Endodermal cell (in vitro differentiated cells): ENCODE data around the gene COL6A1. TPM values are rescaled to one million over a fixed set of nuclear protein-coding genes. Genes with fewer than 3 reads are reported as not detected.

Experiments
- DNase-seq: peaks from one replicate; pipeline ENCODE4 v3.0.0-alpha.2; 2017
- H3K27ac ChIP-seq: 2 replicates; pipeline ENCODE4 v1.5.1; 2013; ENCODE audit warnings: mild to moderate bottlenecking, low read depth, low read length, moderate library complexity
- H3K27me3 ChIP-seq: 2 replicates; pipeline ENCODE4 v1.6.1; 2013; ENCODE audit warnings: mild to moderate bottlenecking, low read length, moderate library complexity; ENCODE audit not compliant: insufficient read depth, control insufficient read depth, poor library complexity, severe bottlenecking
- H3K36me3 ChIP-seq: 2 replicates; pipeline ENCODE4 v1.7.0; 2013; ENCODE audit warnings: mild to moderate bottlenecking, low read length, moderate library complexity; ENCODE audit not compliant: control insufficient read depth, insufficient read depth
- H3K4me1 ChIP-seq: one replicate; pipeline ENCODE4 v1.7.0; 2013; ENCODE audit warnings: low read length; ENCODE audit not compliant: control insufficient read depth, insufficient read depth
- H3K4me3 ChIP-seq: 2 replicates; pipeline ENCODE4 v1.5.1; 2013; ENCODE audit warnings: mild to moderate bottlenecking, low read length, moderate library complexity
- H3K9ac ChIP-seq: 2 replicates; pipeline ENCODE4 v1.6.1; 2013; ENCODE audit warnings: mild to moderate bottlenecking, low read length, moderate library complexity; ENCODE audit not compliant: poor library complexity, severe bottlenecking; ENCODE audit errors: extremely low read depth
- H3K9me3 ChIP-seq: 2 replicates; pipeline ENCODE4 v1.6.1; 2013; ENCODE audit warnings: mild to moderate bottlenecking, low read length, moderate library complexity; ENCODE audit not compliant: control insufficient read depth
- H3K27ac Mint-ChIP-seq: 2 replicates; pipeline ENCODE4 v1.8.0; 2020; ENCODE audit warnings: mixed read lengths
- H3K27me3 Mint-ChIP-seq: 2 replicates; pipeline ENCODE4 v1.8.0; 2021; ENCODE audit warnings: mild to moderate bottlenecking, mixed read lengths; ENCODE audit not compliant: insufficient read depth
- H3K36me3 Mint-ChIP-seq: 2 replicates; pipeline ENCODE4 v1.8.0; 2020; ENCODE audit warnings: low read depth, mixed read lengths
- H3K4me1 Mint-ChIP-seq: 2 replicates; pipeline ENCODE4 v1.8.0; 2020; ENCODE audit warnings: mixed read lengths
- H3K4me3 Mint-ChIP-seq: 2 replicates; pipeline ENCODE4 v1.8.0; 2020; ENCODE audit warnings: mild to moderate bottlenecking, moderate library complexity, mixed read lengths
- H3K9me3 Mint-ChIP-seq: 2 replicates; pipeline ENCODE4 v1.8.0; 2020; ENCODE audit warnings: mild to moderate bottlenecking, mixed read lengths
- CTCF ChIP-seq: fragments of 200-600 bp; sonication (generic); conservative IDR thresholded peaks from 2 replicates; pipeline ENCODE4 v1.5.0; 2021; ENCODE audit warnings: antibody characterized with exemption, mild to moderate bottlenecking
- WGBS, 2 experiments: methylation state at CpG; one replicate each; pipeline versions ENCODE4 v1.1.5 to v1.1.7; 2013; ENCODE audit warnings: missing lambda C conversion rate in 2 of 2, mixed read lengths in 1 of 2; ENCODE audit not compliant: insufficient coverage in 1 of 2, insufficient read length in 1 of 2; 5-methylcytosine and 5-hydroxymethylcytosine counted together
- total RNA-seq, 2 donors: library from RNA; stranded (reverse); fragmentation: NEBNext Ultra II Directional in 1 of 2; extraction: Animal tissue kit (Norgen Biotek cat#: 25700) in 1 of 2; gene quantifications; 2 replicates in 1 of 2; 3 replicates in 1 of 2; pipeline ENCODE4 v1.2.1, GENCODE V29; 2021

COL6A1 gene
- total RNA-seq, 2 donors from 2014 or later, result 232 to 407 TPM

- H3K9me3 Mint-ChIP-seq, result peaks cover 39% of the 10 kb centered on the region
- H3K27me3 Mint-ChIP-seq, result peaks cover 1% of the 10 kb centered on the region
- Histone ChIP-seq H3K36me3 (no peaks in the 10 kb centered on the region), H3K27ac (no peak overlapping the region), H3K9me3 (peaks cover 17% of the 10 kb centered on the region), H3K4me1 (no peaks in the 10 kb centered on the region), H3K9ac (no peak overlapping the region), H3K4me3 (no peak overlapping the region), H3K27me3 (no peaks in the 10 kb centered on the region)
- no peak overlapping the region for H3K4me3 Mint-ChIP-seq
- DNase-seq, result no peak
- no peak overlapping the region for H3K27ac Mint-ChIP-seq
- no peaks in the 10 kb centered on the region for H3K4me1 Mint-ChIP-seq
- TF ChIP-seq CTCF, result no peak
- 94% methylated on average over 6 of the region's 9 CpGs; no CpG with 5 or more reads in 1 of the 2 experiments for WGBS, 2 experiments
- peaks cover under 1% of the 10 kb centered on the region for H3K36me3 Mint-ChIP-seq
Observed at GRCh38 chr21:45966791-45967394, 14.7 kb upstream of the COL6A1 start.

GRCh38 chr21:45969921-45970673 is 11.5 kb upstream of the COL6A1 start:
- Mint-ChIP-seq H3K4me1 (no peaks in the 10 kb centered on the region), H3K27me3 (no peaks in the 10 kb centered on the region), H3K9me3 (peaks cover 8% of the 10 kb centered on the region), H3K27ac (no peak overlapping the region), H3K36me3 (no peaks in the 10 kb centered on the region), H3K4me3 (no peak overlapping the region)
- no peak for TF ChIP-seq CTCF
- Histone ChIP-seq H3K27ac (no peak overlapping the region), H3K4me1 (peaks cover 5% of the 10 kb centered on the region), H3K36me3 (no peaks in the 10 kb centered on the region), H3K9me3 (peaks cover 1% of the 10 kb centered on the region), H3K27me3 (no peaks in the 10 kb centered on the region), H3K4me3 (no peak overlapping the region), H3K9ac (no peak overlapping the region)
- DNase-seq, result no peak
- WGBS, 2 experiments, result 83 to 84% methylated on average over 16 to 22 of the region's 22 CpGs

- Histone ChIP-seq H3K9me3 (no peaks in the 10 kb centered on the region), H3K9ac (no peak overlapping the region), H3K27me3 (no peaks in the 10 kb centered on the region), H3K36me3 (no peaks in the 10 kb centered on the region), H3K4me1 (peaks cover 5% of the 10 kb centered on the region), H3K27ac (no peak overlapping the region), H3K4me3 (no peak overlapping the region)
- no peak overlapping the region for H3K4me3 Mint-ChIP-seq
- TF ChIP-seq CTCF, result peak; percentile 94
- H3K9me3 Mint-ChIP-seq, result no peaks in the 10 kb centered on the region
- no peaks in the 10 kb centered on the region for H3K36me3 Mint-ChIP-seq
- WGBS, 2 experiments, result 48 to 68% methylated on average over 3 to 25 of the region's 25 CpGs
- H3K27ac Mint-ChIP-seq, result no peak overlapping the region
- no peaks in the 10 kb centered on the region for H3K27me3 Mint-ChIP-seq
- peaks cover 6% of the 10 kb centered on the region for H3K4me1 Mint-ChIP-seq
- peak; percentile 92 for DNase-seq
Observed at GRCh38 chr21:45970674-45971615, 10.6 kb upstream of the COL6A1 start.
